Measurements from ENCODE around the gene PPP1R26. TPM values are rescaled to one million over a fixed set of nuclear protein-coding genes. Genes with fewer than 3 reads are reported as not detected.

Gene PPP1R26
- total and polyA plus RNA-seq, 9 of the 15 experiments (the other 6 are each of a cell fraction or from before 2014, with no cell fraction given), result 0.77 to 26.8 (median 9.3) TPM

- TF ChIP-seq MNT (conservative IDR thresholded peaks at IDR 0.05), result peak in 1 of 2 experiments; percentile 32; a peak in 1 of 4 replicates
- no peak for TF ChIP-seq ZNF609 (CRISPR knock-in tag; IDR thresholded peaks at IDR 0.05; ENCODE audit: borderline replicate concordance)
- no peak for TF ChIP-seq FUS (optimal IDR thresholded peaks at IDR 0.05; ENCODE audit: low read depth, low read length)
- TF ChIP-seq MAFK (IDR thresholded peaks at IDR 0.05; ENCODE audit: low read length), result no peak
- no peak for TF ChIP-seq RB1 (IDR thresholded peaks at IDR 0.05; ENCODE audit: low read depth)
- TF ChIP-seq SNIP1 (IDR thresholded peaks at IDR 0.05; ENCODE audit: low read depth), result no peak
- no peak for TF ChIP-seq SMAD2 (IDR thresholded peaks at IDR 0.05; ENCODE audit: low read depth, low read length)
- TF ChIP-seq THAP12 (CRISPR knock-in tag; IDR thresholded peaks at IDR 0.05), result no peak
- TF ChIP-seq HDAC8 (tag; IDR thresholded peaks at IDR 0.05), result no peak
- TF ChIP-seq MAX (CRISPR knock-in tag; IDR thresholded peaks at IDR 0.05), result 0 out of 2 replicates have a peak, but pooled peaks have one; percentile 35
- TF ChIP-seq SNRNP70 (optimal IDR thresholded peaks at IDR 0.05; ENCODE audit: low read depth, low read length), result no peak
- TF ChIP-seq ZHX1 (conservative IDR thresholded peaks at IDR 0.05; ENCODE audit: low read length), result no peak
- no peak for TF ChIP-seq CSDE1 (IDR thresholded peaks at IDR 0.05)
- TF ChIP-seq ZNF695 (CRISPR knock-in tag; IDR thresholded peaks at IDR 0.05), result no peak
- no peak for TF ChIP-seq ZNF184 (CRISPR knock-in tag; IDR thresholded peaks at IDR 0.05)
- TF ChIP-seq EP300 (IDR thresholded peaks at IDR 0.05; ENCODE audit: low read length), result peak; percentile 35
- 0 out of 4 replicates have a peak, but pooled peaks of 1 of the 2 experiments have one; percentile 5 for TF ChIP-seq RAD21 (CRISPR knock-in tag; conservative IDR thresholded peaks at IDR 0.05 in 1 of 2, IDR thresholded peaks at IDR 0.05 in 1 of 2)
Measured at GRCh38 chr9:135463140-135463539, 16.4 kb upstream of the PPP1R26 start (continued).

All from K562 (cell line).